HG03108 (cell line): ENCODE results near the gene CPEB1.
A peak's percentile ranks its signal among the peaks of the same experiment; 100 is the strongest.
"Not testable (repeated sequence)": the region's sequence is repeated elsewhere in the genome, so short reads cannot be mapped to it uniquely, and the experiment has no call there.

Source experiments
- ATAC-seq: cut with Tn5 transposase; IDR thresholded peaks from one replicate; pipeline ENCODE4 v1.9.1; 2021; ENCODE audit warnings: moderate library complexity; ENCODE audit not compliant: unreplicated experiment

Gene CPEB1

DNA sequence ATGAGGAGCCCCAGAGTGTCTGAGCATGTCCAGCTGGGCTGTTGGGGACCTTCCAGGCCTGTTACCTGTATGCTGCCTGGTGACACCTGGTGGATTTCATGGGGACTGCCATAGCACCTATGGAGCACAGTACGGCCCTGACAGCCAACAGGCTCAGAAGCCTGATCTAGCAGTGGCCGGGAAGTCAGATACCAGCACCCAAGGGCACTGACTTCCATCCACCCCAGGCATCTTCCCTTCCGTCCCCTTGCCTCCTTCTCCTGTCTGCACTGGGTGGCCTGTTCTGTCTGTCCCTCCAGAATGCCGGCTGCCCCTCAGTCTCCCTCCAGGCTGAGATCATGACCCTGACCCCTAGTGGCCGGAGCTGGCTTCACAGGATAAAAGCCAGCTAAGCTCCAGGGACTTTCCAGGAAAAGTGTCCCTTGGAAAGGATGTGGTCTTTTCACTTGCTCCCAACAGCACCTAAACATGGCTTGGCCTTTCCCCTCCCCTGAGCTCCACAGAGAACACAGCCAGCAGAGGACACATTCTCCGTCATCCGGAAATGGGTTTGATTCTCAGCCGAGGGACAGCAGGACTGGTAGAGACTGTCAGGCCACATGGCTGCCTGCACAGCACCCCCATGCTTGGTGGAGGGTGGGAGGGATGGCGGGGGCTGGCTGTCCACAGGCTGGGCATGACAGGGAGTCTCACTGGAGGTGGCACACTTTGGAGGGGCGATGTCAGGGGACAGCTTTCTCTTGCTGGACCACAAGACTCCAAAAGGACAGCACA lies 116.4 kb downstream of the CPEB1 start:
- ATAC-seq, result peak; percentile 79

DNA sequence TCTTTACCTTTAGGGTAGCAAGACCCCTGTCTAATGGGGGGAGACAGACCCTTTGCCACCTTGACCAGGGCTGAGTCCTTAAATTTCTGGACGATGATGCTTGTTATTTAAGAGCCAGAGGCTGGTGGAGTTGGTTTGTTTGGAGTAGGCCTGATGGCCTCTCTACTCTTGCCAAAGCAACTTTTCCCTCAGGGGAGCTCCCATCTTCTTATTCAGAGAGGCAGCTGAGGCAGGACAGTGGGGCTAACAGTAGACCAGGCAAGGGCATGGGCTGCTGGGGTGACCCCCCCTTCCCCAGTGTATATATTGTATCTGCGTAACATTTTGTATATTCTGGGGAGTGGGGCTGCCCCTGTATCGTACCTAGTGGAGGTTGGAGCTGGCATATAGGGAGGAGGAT lies 117.2 kb downstream of the CPEB1 start:
- ATAC-seq, result no peak

DNA sequence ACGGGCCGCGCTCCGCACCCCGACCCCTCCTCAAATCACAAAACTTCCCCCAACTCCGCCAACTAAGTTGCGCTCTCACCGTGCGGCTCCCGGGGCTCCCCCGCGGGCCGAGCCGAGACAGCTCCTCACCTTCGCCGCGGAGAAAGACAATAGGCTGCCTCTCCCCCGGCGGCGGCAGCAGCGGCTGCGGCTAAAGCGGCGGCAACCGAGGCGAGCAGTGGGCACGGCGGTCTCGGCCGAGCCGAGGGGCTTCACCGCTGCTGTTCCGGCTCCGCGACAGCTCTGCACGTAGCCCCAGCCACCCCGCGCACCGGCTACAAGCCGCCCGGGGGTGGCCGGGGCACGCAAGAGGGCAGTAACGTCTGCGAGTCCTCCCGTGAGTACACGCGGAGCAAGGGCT lies 133.6 kb downstream of the CPEB1 start:
- ATAC-seq, result not testable (repeated sequence)

DNA sequence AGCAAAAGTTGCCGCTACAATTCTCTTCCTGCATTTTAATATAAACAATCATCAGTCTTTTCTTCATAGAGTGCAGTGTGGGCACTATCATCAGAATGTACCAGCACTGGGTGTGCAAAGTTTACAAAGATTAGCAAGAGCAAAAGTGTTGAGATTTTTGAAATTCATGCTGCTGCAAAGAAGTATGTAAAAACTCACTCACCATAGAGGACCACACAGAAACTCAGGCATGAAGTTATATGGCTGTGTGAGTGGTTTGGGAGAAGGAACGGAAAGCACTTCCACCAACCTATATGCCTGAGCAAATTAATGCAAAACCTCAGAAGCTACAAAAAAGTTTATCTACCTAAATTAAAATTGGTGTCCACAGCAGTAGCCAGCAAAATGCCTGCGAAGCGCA lies 139.5 kb downstream of the CPEB1 start:
- not testable (repeated sequence) for ATAC-seq

DNA sequence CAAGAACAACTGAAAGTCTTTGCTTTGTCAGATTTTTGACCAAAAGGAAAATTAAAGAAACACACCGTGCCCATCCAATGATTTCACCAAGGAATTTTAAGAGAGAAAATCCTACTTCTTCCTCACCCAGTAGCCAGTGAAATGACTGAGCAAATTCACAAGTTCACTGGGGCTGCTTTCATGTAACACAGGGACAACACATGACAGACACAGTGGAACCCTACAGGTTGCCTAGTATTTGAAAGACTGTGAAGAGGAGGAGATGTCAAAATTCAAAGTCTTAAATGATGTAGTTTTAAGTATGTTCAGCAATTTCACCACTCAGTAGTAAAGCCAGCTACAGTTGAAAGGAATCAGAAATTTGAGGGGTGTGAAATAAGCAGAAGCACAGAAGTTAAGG lies 140.1 kb downstream of the CPEB1 start:
- ATAC-seq, result not testable (repeated sequence)

DNA sequence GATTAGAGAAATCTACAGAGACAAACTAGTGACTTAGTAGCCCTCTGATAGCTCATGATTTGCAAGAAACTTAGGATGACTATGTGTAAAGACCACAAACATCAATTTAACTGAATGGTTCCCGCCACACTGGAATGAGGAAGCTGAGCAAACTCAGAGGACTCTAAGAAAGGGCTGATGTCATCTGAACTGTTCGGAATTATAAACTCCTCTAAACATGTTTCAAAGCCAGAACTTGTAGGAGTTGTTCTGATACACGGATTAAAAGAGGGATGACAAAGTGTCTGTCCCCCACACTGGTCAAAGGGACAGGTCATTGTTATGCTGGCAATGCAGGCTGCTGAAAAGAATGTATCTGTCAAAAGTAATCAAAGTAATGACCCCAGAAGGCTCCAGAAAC lies 141.3 kb downstream of the CPEB1 start:
- ATAC-seq, result not testable (repeated sequence)

DNA sequence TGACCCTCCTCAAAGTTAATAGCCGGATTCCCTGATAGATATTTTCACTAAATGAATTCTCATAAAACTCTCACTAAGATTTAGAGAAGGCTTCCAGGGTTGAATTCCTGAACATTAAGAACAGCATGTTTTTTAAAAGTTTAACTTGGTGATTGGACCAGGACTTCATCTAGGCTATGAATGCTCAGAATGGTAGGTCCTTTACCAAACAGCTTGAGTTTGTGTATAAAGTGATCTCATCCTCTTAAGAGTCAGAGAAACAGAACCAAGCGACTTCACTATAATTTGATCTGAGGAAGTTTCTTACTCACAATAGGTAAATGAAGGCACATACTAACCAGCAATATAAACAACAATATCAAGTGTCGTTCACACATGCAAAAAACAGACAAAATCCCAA lies 143.1 kb downstream of the CPEB1 start:
- not testable (repeated sequence) for ATAC-seq

DNA sequence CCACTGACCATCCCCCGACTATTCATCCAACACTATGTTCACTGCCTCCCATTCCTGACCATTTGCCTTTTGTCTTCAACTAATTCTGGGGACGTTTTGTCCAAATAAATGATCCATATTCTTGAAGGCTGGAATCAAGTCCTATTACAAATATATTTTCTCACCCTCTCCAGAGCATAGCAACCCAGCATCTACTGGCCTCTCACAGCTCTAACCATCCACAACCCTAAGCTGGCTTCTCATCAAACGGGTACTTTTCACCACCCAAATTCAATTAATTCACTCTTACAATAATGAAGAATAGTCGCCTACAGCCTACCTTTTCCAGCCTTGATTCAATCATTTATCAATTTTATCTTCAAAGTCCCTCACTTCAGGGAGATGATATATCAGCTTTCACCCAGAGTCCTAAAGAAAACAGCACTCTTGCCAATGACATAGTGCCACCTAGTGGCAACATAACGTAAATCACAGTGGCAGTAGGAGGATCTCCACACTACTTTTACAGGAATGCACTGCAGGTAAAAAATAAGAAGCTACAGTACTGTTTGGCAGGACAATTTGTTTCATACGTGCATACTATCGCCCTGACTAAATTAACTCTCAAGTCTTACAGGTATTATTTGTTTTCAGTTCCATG lies 144.3 kb downstream of the CPEB1 start:
- ATAC-seq, result not testable (repeated sequence)

DNA sequence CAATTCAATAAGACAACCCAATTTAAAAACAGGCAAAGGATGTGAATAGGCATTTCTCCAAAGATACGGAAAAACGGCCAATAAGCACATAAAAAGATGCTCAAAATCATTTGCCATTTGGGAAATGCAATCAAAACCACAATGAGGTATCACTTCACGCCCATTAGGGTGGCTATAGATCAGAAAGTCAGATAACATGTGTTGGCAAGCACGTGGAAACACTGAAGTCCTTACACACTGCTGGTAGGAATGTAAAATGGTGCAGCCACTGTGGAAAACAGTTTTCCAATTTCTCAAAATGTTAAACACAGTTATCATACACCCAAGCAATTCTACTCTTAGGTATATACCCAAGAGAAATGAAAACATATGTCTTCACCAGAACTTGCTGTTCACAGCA lies 146.4 kb downstream of the CPEB1 start:
- not testable (repeated sequence) for ATAC-seq

DNA sequence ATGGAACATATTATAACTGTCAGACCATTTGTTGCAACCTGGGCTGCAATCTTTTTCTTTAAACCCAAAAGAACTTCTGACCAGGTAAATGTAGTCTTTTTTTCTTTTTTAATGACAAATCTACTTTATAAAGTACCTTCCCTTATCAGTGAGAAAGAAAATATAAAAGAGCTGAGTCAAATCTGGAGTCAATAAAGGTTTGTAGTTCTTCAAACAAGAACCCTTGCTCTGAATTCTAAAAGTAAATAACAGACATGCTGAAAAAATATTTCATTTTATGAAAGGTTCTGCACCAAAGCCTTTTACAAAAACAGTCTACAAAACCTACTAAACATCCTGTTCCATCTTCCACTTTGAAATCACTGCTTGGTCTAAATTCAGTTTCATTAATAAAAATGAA lies 149.2 kb downstream of the CPEB1 start:
- ATAC-seq, result not testable (repeated sequence)
